ENCODE data around the gene CPN2.

Gene CPN2

DNA sequence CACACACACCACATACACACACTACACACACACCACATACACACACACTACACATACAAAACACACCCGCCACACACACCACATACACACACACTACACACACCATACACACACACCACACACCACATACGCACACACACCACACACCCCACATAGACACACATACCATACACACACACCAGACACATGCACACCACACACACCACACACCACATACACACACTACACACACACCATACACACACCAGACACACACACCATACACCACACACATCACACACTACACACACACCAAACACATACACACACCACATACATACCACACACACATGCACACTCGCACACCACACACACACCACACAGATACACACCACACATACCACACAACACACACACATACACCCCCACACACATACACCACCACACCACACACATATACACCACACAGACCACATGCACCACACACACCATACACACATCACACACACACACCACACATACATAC is 26.3 kb downstream of the CPN2 start:
- no peak overlapping the region for H3K27ac Mint-ChIP-seq
- H3K36me3 Mint-ChIP-seq = no peaks in the 10 kb centered on the region
- no peaks in the 10 kb centered on the region for H3K4me1 Mint-ChIP-seq
- H3K27me3 Mint-ChIP-seq = peaks cover 16 to 28% of the 10 kb centered on the region in 2 donors
- peaks cover 0 to under 1% of the 10 kb centered on the region in 2 donors for H3K9me3 Mint-ChIP-seq
- DNase-seq (no peak), ATAC-seq (replicated peaks) (no peak)
- no peak overlapping the region for H3K4me3 Mint-ChIP-seq

- Mint-ChIP-seq H3K4me1 (no peaks in the 10 kb centered on the region), H3K9me3 (peaks cover 5 to 9% of the 10 kb centered on the region in 2 donors), H3K27ac (no peak overlapping the region), H3K27me3 (peaks cover 17 to 36% of the 10 kb centered on the region in 2 donors), H3K4me3 (no peak overlapping the region), H3K36me3 (peaks cover under 1 to 3% of the 10 kb centered on the region in 2 donors)
- DNase-seq = no peak
- ATAC-seq (replicated peaks) = peak; percentile 86 to 87
Observed at GRCh38 chr3:194323785-194324735, 27.1 kb downstream of the CPN2 start.

GRCh38 chr3:194322678-194323211 is 28.4 kb downstream of the CPN2 start:
- H3K4me3 Mint-ChIP-seq = no peak overlapping the region
- H3K27ac Mint-ChIP-seq = no peak overlapping the region
- ATAC-seq (replicated peaks) = no peak
- no peak for DNase-seq
- H3K9me3 Mint-ChIP-seq = peaks cover 8 to 12% of the 10 kb centered on the region in 2 donors
- H3K36me3 Mint-ChIP-seq = peaks cover 4 to 5% of the 10 kb centered on the region in 2 donors
- H3K4me1 Mint-ChIP-seq = no peaks in the 10 kb centered on the region
- peaks cover 22 to 49% of the 10 kb centered on the region in 2 donors for H3K27me3 Mint-ChIP-seq

GRCh38 chr3:194321693-194322640 is 29.2 kb downstream of the CPN2 start:
- peak overlapping the region in 1 of 2 donors; percentile 23 for H3K4me3 Mint-ChIP-seq
- H3K9me3 Mint-ChIP-seq = peaks cover 8 to 12% of the 10 kb centered on the region in 2 donors
- no peak overlapping the region for H3K27ac Mint-ChIP-seq
- peaks cover 26 to 55% of the 10 kb centered on the region in 2 donors for H3K27me3 Mint-ChIP-seq
- no peak for ATAC-seq (replicated peaks)
- no peaks in the 10 kb centered on the region for H3K4me1 Mint-ChIP-seq
- no peak for DNase-seq
- peaks cover 4 to 5% of the 10 kb centered on the region in 2 donors for H3K36me3 Mint-ChIP-seq

DNA sequence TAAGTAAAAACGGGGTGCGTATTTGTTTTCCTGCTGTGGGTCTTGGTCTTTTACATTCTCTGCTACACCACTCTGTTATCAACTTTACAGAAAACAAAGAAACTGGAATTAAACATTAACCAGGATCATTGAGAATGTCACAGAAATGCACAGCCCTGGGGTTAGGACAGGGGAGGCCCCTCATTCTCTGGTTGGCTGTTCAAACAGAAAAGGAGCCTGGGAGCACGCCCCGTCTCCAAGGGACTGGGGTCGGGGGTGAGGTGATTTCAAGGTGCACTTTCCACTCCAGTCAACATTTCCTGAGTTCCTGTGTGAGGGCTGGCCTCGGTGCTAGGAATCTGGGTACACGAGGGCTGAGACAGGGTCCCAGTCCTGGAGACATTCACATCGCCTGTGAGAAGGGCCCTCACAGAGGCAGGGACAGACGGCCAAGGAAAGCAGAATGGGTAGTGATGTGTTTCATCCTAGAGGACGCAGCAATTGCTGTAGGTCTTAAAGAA is 30.3 kb downstream of the CPN2 start:
- DNase-seq (no peak), ATAC-seq (replicated peaks) (no peak)
- Mint-ChIP-seq H3K4me3 (no peak overlapping the region), H3K4me1 (peaks cover 3 to 10% of the 10 kb centered on the region in 2 donors), H3K36me3 (peaks cover 4 to 5% of the 10 kb centered on the region in 2 donors), H3K9me3 (peaks cover 8 to 12% of the 10 kb centered on the region in 2 donors), H3K27me3 (peaks cover 32 to 64% of the 10 kb centered on the region in 2 donors), H3K27ac (no peak overlapping the region)

DNA sequence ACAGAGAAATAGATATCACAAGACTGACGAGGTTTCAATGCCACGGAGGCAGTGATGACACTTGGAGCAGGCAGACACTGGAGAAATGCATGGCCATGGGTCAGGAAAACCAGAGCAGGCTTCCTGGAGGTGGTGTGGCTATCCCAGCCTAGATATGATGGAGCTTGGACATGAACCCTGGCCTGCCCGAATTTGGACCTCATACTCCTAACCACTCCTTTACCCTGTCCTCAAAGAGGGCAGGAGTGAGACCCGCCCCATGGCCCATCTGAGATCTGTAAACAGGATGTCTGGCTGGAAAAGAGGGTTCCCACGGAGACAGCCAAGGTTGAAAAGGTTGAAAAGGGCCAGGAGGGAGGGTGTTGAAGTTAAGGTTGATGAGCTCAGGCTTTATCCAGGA is 31.0 kb downstream of the CPN2 start:
- Mint-ChIP-seq H3K4me1 (peaks cover 6 to 16% of the 10 kb centered on the region in 2 donors), H3K4me3 (no peak overlapping the region), H3K27me3 (peaks cover 35 to 69% of the 10 kb centered on the region in 2 donors), H3K36me3 (peaks cover 4 to 5% of the 10 kb centered on the region in 2 donors), H3K27ac (no peak overlapping the region), H3K9me3 (peaks cover 8 to 12% of the 10 kb centered on the region in 2 donors)
- DNase-seq (no peak), ATAC-seq (replicated peaks) (no peak)

- H3K9me3 Mint-ChIP-seq = peaks cover 8 to 12% of the 10 kb centered on the region in 2 donors
Observed at GRCh38 chr3:194318511-194319161, 32.5 kb downstream of the CPN2 start.

GRCh38 chr3:194316918-194317317 is 34.2 kb downstream of the CPN2 start:
- Mint-ChIP-seq H3K4me3 (no peak overlapping the region), H3K27ac (no peak overlapping the region), H3K4me1 (peaks cover 17 to 44% of the 10 kb centered on the region in 2 donors), H3K27me3 (peaks cover 43 to 84% of the 10 kb centered on the region in 2 donors), H3K36me3 (peaks cover 4 to 5% of the 10 kb centered on the region in 2 donors), H3K9me3 (peaks cover 8 to 12% of the 10 kb centered on the region in 2 donors)
- ATAC-seq (replicated peaks) (no peak), DNase-seq (no peak)

More at GRCh38 chr3:194318511-194319161, 32.5 kb downstream of the CPN2 start:
- H3K4me1 Mint-ChIP-seq = peaks cover 9 to 27% of the 10 kb centered on the region in 2 donors
- H3K27me3 Mint-ChIP-seq = peaks cover 39 to 83% of the 10 kb centered on the region in 2 donors
- no peak for ATAC-seq (replicated peaks)
- H3K27ac Mint-ChIP-seq = no peak overlapping the region
- DNase-seq = no peak
- peaks cover 4 to 5% of the 10 kb centered on the region in 2 donors for H3K36me3 Mint-ChIP-seq
- H3K4me3 Mint-ChIP-seq = no peak overlapping the region

DNA sequence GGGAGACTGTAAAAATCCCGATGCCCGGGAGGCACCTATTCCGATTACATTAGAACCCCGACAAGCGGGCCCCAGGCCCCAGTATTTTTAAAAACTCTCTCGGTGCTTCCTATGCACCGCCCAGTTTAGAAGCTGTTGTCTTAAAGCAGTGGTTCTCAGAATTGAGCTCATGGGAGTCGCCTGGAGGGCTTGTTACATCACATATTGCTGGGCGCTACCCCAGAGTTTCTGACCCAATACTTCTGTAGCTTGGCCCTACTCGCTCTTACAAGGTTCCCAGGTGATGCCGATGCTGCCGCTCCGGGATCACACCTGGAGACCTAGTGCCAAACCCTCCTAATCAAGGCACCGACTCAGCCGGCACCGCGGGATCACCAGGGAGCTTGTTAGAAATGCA is 35.2 kb downstream of the CPN2 start:
- H3K9me3 Mint-ChIP-seq = peaks cover 8 to 12% of the 10 kb centered on the region in 2 donors

DNA sequence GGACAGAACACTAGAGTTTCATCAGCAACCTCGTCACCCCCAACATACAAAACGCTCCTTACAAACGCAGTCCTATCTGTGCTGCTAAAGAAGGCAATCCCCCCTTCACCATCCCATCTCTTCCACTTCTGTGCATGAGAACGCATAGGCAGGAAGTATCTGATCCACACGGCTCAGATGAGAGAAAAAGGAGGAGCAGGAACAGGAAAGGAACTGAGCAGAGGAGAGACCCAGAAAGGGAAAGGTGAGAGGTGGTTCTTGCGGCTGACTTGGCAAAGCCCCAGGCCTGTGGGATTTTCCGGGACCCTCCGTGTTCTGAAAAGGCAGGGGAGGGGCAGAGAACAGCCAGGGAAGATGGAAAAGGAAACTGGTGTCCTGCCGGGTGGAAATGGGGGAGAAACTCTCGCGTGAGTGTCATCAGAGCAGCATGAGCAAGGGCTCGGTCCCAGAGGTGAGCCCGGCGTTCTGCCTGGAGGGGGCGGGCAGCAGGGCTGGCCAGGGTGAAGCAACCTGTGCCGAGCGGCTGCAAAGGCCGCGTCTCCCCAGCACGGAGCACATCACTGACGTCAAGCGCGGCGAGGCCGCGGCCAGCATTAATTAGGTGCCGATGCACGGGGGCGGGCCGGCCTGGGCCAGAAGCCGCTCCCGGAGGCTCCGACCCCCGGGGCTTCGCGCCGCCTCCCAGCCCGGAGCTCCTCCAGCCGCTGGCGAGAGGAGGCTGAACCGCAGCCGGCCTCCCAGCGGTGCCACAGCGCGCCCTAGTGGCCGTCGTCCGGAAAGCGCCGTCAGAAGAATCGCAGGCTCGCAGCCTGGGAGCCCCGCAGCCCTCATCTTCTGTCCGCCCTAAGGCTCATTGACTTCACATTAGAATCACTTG is 35.8 kb downstream of the CPN2 start:
- peak; percentile 75 for DNase-seq
- Mint-ChIP-seq H3K36me3 (peaks cover 4 to 5% of the 10 kb centered on the region in 2 donors), H3K4me3 (peak overlapping the region; percentile 79 to 83), H3K27me3 (peaks cover 52 to 88% of the 10 kb centered on the region in 2 donors), H3K9me3 (peaks cover 8 to 12% of the 10 kb centered on the region in 2 donors), H3K27ac (peak overlapping the region; percentile 1), H3K4me1 (peaks cover 17 to 44% of the 10 kb centered on the region in 2 donors)
- ATAC-seq (replicated peaks) = peak; percentile 88

More for the DNA sequence above, 35.2 kb downstream of the CPN2 start:
- Mint-ChIP-seq H3K27me3 (peaks cover 49 to 87% of the 10 kb centered on the region in 2 donors), H3K4me1 (peaks cover 17 to 44% of the 10 kb centered on the region in 2 donors), H3K27ac (no peak overlapping the region), H3K4me3 (peak overlapping the region in 1 of 2 donors; percentile 83), H3K36me3 (peaks cover 4 to 5% of the 10 kb centered on the region in 2 donors)
- DNase-seq (no peak), ATAC-seq (replicated peaks) (peak; percentile 39 to 45)

DNA sequence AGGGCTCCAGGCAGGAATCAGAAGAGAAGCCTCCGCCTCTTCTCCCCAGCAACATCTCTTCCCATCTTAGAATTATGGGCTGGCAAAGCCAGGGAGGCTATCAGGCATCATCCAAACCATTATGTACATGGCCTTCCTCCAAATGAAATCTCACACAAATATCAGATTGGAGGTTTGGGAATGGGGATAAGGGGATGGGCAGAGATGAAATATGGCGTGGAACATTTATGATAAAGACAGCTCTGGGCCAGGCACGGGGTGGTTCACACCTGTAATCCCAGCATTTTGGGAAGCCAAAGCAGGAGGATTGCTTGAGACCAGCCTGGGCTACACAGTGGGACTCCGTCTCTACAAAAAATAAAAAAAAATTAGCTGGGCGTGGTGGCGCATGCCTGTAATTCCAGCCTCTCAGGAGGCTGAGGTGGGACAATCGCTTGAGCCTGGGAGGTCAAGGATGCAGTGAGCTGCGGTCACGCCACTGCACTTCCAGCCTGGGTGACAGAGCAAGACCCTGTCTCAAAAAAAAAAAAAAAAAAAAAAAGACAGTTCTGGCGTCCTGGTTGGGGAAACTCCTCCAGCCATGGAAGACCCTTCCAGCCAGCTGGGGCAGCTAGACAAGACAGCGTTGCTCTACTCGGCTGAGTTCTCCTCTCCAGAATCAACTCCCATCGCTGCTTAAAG is 36.6 kb downstream of the CPN2 start:
- peak overlapping the region in 1 of 2 donors; percentile 79 for H3K4me3 Mint-ChIP-seq
- H3K36me3 Mint-ChIP-seq = peaks cover 4 to 5% of the 10 kb centered on the region in 2 donors
- H3K27ac Mint-ChIP-seq = no peak overlapping the region
- no peak for DNase-seq
- H3K9me3 Mint-ChIP-seq = peaks cover 7 to 8% of the 10 kb centered on the region in 2 donors
- H3K4me1 Mint-ChIP-seq = peaks cover 20 to 50% of the 10 kb centered on the region in 2 donors
- no peak for ATAC-seq (replicated peaks)
- H3K27me3 Mint-ChIP-seq = peaks cover 52 to 83% of the 10 kb centered on the region in 2 donors

Measured in stimulated activated naive B cell treated with anti-CD40 and anti-IgM and Interleukin-4, amounts not matched to agents 10 μg/mL and 1 μg/mL and 100 μg/mL, for 72 hours (primary cell).